PC-9 (cell line): Measurements from ENCODE around the gene FCN3.

ENCODE experiments used
- CTCF ChIP-seq: fragments of 200-600 bp; sonication (generic); conservative IDR thresholded peaks from 2 replicates; pipeline ENCODE4 v1.6.1; 2017; ENCODE audit warnings: mixed run types, antibody characterized with exemption, mild to moderate bottlenecking, moderate library complexity
- EZH2 ChIP-seq: fragments of 200-600 bp; sonication (generic); IDR thresholded peaks from 2 replicates; pipeline ENCODE4 v1.8.0; 2017; ENCODE audit warnings: antibody characterized with exemption, low read depth

GRCh38 chr1:27379564-27380122, 5.0 kb upstream of the FCN3 start:
- TF ChIP-seq CTCF (no peak), EZH2 (no peak)
